GM18909 (cell line): Measurements from ENCODE around the gene PIK3CB.
A peak's percentile ranks its signal among the peaks of the same experiment; 100 is the strongest.

Experiments
- ATAC-seq: cut with Tn5 transposase; IDR thresholded peaks from one replicate; pipeline ENCODE4 v1.9.1; 2021; ENCODE audit warnings: mild to moderate bottlenecking; ENCODE audit not compliant: unreplicated experiment, poor library complexity

The PIK3CB gene

DNA sequence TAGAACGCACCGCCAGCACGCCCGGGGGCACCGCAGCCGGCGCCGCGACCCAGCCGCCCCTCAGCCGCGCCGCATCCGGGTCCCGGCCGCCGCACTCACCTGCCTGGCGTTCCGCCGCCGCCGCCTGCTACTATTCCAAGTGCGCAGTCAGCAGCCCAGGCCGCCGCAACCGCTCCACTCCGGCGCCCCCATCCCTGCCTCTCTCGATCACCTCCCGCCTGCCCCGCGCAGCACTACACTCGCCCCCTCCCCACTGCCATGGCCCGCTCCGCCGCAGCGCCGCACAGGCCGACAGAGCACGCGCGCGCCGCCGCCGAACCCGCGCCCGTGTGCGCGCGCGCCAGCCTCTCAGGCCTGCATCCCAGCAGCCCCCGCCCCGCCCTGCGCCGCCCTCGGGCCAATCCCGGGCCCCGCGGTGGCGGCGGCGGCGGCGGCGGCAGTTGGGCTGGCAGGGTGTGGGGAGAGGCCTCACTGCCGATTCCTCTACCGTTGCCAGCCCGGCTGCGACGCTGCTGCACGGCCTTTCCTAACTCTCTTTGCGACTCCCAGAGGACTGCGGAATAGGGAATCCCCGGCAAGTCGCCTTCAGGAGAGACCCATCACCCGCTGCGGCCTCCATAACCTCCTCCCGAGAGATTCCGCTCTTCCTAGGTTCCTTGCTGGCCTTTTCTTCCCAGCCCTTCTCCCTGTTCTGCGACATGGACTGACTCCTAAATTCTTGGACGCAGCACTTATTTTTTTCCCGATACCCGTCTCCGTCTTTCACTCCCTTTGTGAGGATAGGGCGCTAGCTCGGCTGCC, at the start of gene PIK3CB:
Gene PIK3CB, minus strand, starts transcription at position 333 of the 801 bp plus-strand sequence. CDS start 75,585 bp downstream, outside the sequence.
- ATAC-seq = peak; percentile 94

DNA sequence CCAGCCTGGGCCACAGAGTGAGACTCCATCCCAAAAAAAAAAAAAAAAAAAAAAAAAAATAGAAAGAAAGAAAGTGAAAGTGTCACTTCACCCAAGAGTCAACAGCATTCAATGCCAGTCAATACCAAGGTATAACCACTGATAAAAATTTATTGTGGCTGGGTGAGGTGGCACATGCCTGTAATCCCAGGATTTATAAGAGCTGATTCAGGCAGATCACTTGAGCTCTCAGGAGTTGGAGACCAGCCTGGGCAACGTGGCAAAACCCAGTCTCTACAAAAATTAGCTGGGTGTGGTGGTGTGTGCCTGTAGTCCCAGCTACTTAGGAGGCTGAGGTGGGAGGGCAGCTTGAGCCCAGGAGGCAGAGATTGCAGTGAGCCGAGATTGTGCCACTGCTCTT, 46.5 kb upstream of the PIK3CB start:
- no peak for ATAC-seq

DNA sequence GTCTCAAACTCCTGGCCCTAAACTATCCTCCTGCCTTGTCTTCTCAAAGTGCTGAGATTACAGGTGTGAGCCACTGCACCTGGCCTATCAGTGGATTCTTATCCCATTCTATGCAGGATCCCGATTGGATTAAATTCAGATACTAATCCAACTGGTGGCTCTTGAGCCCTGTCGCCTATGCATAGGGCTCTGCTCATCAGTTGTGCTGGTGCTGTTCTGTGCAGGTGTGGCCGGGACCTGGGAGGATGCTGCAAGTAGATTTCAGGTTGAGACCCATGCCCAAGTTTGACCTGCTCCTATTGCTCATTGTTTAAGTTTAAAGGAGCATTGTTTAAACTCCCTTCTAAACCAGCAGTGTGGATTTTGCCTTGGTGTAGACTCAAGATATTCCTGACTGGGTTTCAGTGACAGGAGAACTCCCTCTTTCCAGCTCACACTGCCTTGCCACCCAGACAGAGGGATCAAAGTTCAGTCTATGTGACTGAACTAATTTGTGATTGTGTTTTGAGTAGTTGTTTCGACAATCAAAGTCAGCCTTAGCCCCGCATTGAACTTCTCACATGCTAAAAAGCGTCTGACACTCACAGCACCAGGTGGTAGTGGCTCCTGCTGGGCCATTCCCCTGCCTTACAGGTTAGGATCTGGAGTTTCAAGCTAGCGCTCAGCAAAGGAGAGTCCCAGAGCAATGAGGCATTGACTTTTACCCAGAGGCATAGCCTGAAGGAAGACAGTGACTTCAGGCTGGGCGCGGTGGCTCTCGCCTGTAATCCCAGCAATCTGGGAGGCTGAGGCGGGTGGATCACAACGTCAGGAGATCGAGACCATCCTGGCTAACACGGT, 45.0 kb upstream of the PIK3CB start:
- ATAC-seq = no peak

DNA sequence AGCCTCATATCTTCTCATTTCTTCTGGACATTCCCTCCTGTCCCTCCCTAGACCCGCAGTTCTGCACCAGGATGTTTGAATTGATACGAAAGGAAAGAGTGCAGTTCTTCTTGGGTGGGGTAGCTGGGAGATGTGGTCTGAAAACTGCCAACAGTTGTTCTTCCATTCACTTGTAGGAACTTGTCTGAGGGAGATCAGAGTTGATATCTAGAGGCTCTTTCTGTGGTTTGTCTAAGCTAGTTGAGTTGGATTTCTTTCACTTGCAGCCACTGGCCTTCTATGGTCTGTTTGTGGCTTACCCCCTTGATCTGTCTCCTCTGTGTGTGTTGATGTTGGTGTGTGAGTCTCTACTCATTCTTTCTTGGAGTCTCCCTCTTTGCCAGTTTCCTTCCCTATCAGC, 42.5 kb upstream of the PIK3CB start:
- ATAC-seq = no peak

DNA sequence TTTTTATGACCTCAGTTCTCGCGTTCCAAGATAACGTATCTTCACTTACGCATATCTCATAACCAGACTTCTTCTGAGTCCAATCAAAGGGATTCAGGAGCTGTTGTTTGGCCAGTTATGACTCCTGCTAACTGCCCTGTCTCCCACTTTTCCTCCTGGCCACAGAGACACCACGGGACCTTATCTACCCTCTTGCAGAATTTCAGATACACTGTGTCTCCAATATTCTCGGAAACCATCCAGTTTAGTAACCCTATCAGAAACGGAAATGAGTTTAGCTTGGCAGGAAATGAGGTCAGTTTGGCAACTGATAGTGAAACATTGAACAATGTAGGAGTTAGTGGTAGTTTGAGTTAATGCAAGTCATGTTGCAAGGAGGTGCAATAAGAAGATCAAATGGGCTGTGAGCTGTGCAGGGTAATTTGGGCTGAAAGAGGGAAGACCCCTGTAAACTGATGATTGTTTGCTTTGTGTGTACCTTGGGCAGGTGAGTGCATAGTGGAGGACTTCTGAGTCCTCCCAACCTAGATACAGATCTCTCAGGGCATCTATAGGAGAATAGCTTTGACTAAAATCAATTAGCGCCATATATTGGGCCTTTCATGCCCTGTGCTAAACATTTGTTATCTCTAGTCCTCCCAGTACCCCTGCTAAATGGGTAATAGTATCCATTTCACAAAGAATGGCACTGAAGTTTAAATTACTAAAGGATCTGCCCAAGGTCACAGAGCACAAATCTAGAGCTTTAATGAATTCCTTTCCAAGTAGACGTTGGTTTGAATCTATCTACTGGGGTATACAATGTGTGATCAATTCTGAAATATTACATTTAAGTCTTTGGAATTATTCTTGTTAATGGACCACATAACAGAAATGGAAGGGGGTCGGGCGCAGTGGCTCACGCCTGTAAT, 41.3 kb upstream of the PIK3CB start:
- ATAC-seq = no peak

DNA sequence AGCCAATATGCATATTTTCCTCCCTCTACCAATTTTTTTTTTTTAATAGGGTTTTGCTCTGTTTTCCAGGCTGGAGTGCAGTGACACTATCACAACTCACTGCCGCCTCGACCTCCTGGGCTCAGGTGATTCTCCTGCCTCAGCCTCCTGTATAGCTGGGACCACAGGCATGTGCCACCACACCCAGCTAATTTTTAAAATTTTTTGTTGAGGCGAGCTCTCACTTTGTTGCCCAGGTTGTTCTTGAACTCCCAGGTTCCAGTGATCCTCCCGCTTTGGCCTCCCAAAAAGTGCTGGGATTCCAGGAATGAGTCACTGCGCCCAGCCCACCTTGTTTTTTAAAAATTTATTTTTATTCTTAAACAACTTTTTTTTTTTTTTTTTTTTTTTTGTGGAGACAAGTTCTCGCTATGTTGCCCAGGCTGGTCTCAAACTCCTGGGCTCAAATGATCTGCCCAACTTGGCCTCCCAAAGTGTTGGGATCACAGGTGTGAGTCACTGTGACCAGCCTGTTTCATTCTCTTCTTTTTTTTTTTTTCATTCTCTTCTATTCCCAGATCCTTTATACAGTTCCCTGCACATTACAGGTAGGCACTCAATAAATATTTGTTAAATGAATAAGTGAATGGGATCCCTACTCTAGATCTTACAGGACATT, 40.5 kb upstream of the PIK3CB start:
- no peak for ATAC-seq

DNA sequence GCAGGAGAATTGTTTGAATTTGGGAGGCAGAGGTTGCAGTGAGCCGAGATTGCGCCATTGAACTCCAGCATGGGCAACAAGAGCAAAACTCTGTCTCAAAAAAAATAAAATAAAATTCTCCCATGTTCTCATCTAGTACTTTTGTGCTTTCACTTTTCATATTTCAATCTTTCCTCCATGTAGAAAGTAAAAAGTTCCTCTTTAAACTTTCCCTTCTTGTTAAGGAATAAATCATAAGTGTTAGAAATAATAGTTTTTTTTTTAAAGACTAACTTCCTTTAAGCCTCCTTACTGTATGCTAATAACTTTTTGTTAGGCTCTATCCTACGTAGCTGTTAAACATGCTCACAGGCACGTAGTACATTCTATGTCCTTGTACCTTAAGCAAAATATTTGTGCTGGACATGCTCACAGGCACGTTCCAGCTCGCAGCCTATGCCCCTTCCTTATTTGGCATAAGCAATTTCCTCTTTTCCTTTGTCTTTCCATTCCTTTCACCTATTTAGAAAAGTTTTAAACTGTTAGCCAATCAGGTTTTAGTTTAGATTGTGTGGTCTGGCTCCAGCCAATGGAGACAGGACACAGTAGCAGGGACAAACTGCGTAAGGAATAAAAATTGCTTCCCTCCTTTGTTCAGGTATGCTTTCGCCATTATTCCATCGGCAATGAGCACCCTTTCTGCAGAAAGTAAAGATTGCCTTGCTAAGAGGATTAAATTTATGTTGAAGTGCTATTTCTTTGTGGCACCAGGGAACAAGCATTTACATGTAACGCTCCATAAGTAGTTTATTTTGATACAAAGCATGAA, 38.9 kb upstream of the PIK3CB start:
- no peak for ATAC-seq

DNA sequence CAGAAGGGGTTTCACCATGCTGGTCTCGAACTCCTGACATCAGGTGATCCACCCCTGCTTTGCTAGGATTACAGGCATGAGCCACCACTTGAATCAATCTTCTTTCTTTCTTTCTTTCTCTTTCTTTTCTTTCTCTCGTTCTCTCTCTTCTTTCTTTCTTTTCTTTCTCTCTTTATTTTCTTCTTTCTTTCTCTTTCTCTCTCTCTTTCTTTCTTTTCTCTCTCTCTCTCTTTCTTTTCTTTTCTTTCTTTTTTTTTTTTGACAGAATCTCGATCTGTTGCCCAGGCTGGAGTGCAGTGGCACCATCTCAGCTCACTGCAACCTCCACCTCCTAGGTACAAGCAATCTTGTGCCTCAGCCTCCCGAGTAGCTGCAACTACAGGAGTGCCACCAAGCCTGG, 37.9 kb upstream of the PIK3CB start:
- no peak for ATAC-seq

DNA sequence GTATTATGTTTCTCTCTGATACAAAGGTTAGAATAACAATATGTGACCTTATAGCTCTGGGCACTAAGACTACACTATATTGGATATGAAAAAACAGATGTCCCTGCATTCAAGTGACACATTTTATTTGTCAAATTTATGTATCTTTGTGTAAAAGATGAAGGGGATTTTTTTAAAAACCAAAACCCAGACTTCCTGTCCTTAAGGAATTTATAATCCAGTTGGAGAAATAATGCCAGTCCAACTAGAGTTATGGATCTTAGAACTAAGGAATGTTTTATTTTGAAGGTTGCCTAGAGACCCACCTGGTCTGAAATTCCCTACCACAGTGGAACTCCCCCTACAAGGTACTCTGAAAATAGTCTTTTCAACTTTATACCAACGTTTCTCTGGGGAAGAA, 33.3 kb upstream of the PIK3CB start:
- ATAC-seq = no peak

DNA sequence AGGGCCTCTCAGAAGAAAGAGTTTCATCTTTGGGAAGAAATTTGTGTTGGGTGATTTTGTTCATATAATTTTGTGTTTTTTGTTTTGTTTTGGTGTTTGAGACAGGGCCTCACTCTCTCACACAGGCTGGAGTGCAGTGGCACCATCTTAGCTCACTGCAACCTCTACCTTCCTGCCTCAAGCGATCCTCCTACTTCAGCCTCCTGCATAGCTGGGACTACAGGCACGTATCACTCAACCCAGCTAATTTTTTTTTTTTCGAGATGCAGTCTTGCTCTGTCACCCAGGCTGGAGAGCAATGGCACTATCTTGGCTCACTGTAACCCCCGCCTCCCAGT, 29.0 kb upstream of the PIK3CB start:
- ATAC-seq = no peak

DNA sequence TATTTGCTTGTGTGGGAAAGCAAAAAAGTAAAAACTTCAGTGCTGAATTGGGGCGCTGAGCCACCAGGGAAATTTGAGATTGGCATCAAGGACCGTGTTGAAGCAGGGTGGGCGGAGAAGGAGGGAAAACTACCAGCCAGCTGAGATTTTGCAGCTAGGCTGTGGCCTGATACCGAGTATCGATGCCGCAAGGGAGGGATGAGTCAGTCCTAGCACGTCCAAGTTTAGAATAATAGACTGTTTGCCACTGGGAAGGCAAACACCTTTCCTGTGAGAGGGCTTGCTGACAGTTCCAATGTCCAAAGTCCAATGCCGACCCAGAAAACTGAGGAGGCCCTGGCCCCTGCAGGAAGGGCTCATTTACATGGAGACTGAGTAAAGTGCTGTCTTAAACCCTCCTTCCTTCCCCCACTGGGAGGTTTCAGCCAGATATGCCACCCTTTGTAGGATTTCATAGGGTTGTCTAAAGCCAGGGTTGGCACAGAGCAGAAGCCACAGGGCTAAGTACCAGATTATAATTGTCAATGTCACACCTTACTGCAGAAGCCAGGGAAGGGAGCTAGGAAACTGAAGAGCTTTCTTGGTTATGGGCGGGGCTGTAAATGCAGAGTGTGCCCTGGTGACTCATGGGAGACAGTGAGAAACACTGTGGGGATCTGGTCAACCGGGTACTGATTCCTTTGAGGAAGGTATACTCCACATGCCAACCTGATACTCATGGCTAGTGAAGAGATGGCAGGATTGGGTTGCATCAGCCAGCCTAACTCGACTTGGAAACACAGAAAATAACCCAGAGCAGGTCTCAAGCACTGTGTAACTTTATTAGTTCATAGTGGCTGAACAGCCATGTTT, 28.4 kb upstream of the PIK3CB start:
- ATAC-seq = no peak

DNA sequence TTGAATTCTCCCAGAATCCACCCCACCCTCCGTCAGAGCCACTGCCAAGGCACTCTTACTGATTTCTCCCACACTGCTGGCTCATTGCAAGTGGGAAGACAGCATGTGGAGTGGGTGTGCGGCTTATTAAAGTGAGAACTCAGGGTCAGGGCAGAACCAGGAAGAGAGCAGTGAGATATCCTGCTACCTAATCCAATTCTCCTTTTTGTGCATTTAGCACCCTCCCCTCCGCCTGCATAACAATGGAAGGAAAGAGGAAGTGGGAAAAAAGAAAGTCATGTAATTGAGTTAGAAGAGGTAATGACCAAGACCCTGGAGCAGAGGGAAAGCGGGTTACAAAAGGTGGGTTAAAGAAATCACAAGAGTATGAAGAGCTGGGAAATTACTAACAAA, 27.8 kb upstream of the PIK3CB start:
- no peak for ATAC-seq

DNA sequence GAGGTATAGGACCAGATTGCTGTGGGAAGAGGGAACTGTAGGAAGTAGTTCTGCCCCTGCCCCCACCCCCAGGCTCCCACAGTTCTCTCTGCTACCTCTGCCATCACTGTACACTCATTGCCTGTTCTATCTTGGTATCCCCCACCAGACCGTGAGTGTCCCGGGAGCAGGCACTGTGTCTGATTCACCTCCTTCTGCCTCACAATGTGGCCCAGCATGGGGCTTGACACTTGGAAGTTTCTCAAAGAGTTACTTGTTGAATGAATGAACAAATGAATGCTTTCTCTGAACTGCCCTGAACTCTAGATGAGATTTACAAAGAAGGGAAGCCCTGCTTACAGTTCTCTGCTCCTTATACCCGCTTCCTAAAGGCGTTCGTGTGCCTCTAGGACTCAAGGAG, 27.1 kb upstream of the PIK3CB start:
- ATAC-seq = no peak

DNA sequence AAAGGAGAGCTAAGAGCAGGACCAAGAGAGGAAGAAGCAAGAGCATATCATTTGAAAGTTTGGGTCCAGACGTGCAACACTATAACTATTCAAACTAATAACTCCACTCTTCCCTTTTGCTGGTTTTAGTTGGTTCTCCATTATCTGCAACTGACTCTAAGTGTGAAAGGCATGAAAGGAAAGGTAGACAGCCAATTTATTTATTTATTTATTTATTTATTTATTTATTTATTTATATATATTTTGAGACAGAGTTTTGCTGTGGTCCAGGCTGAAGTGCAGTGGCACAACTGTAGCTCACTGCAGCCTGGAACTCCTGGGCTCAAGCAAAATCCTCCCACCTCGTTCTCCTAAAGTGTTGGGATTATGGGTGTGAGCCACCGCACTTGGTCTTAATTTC, 22.1 kb upstream of the PIK3CB start:
- no peak for ATAC-seq

DNA sequence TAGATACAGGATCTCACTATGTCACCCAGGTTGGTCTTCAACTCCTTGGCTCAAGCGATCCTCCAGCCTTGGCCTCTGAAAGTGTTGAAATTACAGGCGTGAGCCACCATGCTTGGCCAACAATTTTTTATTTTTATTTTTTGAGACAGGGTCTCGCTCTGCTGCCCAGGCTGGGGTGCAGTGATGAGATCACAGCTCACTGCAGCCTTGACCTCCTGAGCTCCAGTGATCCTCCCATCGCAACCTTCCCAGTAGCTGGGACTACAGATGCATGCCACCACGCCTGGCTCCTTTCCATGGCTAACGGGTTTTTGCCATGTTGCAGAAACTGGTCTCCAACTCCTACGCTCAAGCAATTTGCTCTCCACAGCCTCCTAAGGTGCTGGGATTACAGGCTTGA, 20.2 kb upstream of the PIK3CB start:
- ATAC-seq = no peak

DNA sequence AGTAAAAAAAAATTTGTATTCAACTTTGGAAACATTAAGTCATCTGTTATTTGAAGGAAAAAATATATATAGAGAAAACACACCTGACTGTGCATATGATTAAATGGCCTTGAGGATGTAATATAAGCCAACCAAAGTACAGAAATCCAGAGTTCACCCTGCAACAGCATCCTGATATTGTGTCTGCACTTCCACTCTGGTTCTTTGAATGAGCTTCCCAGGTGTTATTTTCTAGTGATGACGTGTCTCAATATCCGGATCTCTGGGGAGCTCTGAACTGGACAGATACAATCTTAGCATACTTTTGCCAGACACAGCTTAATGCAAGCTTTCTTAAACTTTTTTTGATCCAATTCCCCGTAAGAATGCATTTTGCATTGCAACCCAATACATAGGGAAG, 19.5 kb upstream of the PIK3CB start:
- ATAC-seq = no peak

DNA sequence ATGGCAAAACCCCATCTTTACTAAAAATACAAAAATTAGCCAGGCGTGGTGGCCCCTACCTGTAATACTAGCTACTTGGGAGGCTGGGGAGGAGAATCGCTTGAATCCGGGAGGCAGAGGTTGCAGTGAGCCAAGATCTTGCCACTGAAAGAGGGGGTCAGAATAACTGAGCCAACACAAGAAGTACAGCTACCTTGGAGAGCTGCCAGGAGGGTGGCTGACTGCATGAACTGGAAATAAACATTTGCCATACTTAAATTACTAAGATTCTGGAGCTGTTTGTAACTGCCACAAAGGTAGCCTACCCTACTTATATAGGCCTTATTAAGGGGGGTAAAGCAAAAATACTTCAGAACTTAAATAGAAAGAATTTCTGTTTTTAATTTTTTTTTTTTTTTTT, 15.4 kb upstream of the PIK3CB start:
- ATAC-seq = no peak

DNA sequence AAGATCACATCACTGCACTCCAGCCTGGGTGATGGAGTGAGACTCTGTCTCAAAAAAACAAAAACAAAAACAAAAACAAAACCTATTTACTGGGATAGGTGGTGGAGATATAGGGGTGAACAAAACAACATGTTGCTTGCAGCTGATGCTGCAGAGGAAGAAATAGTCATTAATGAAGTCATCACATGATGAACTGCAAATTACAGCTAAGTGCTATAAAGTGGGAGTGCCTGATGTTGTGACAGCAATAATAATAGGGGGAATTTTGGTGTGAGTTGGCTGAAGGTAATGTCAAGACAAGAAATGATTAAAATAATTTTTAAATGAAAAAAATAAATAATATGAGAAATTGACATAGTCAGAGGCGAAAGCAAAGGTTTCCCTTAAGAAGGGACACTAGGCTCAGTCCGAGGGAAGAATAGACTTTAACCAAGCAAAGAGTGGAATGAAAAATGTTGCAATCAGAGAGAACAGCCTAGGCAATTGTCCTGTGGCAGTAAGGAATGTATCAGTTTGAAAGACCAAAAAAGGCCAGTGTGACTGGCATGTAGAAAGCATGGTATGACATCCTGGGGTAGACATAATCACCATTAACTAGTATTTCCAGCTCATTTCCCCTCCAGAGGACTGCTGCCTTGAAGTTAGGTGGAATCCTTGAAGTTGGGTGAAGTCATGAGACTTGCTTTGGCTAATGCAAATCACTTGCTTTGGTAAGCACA, 14.7 kb upstream of the PIK3CB start:
- ATAC-seq = no peak
